Naive thymus-derived CD8-positive, alpha-beta T cell (primary cell): ENCODE data around the gene PRODH. TPM values are rescaled to one million over a fixed set of nuclear protein-coding genes. Genes with fewer than 3 reads are reported as not detected.

ENCODE experiments used
- ATAC-seq, 2 donors: fragments of 150-1000 bp; cut with Tn5 transposase in 1 of 2; sonication (Bioruptor Pico), chemical (Tn5 transposase) in 1 of 2; 1 replicate in 1 of 2; 2 replicates in 1 of 2; pipeline ENCODE4 v1.10.0; 2021; ENCODE audit warnings: mild to moderate bottlenecking in 2 of 2, moderate library complexity in 2 of 2
- POLR2A ChIA-PET: fragments of 350-600 bp; sonication (Branson Sonifier 250); formaldehyde crosslinking; loops from one replicate; lab custom pipeline; 2021; ENCODE audit warnings: antibody characterized with exemption; lab: Charles Lee
- DNase-seq, 10 donors: peaks; one replicate each; pipeline versions ENCODE4 v3.0.0 to v3.0.0-alpha.2; 2020 to 2022
- H3K27ac Mint-ChIP-seq, 10 donors: one replicate each; pipeline ENCODE4 v1.8.0; 2020 to 2022; ENCODE audit warnings: mild to moderate bottlenecking in 10 of 10, mixed read lengths in 10 of 10, moderate library complexity in 4 of 10, inconsistent platforms in 1 of 10
- H3K27me3 Mint-ChIP-seq, 5 donors: one replicate each; pipeline ENCODE4 v1.8.0; 2021 to 2022; ENCODE audit warnings: mixed read lengths in 5 of 5
- H3K36me3 Mint-ChIP-seq, 3 donors: one replicate each; pipeline ENCODE4 v1.8.0; 2020 to 2022; ENCODE audit warnings: mixed read lengths in 3 of 3, mild to moderate bottlenecking in 2 of 3, inconsistent platforms in 1 of 3
- H3K4me1 Mint-ChIP-seq, 4 donors: one replicate each; pipeline ENCODE4 v1.8.0; 2021 to 2022; ENCODE audit warnings: mixed read lengths in 4 of 4
- H3K4me3 Mint-ChIP-seq, 10 donors: one replicate each; pipeline ENCODE4 v1.8.0; 2020 to 2022; ENCODE audit warnings: mild to moderate bottlenecking in 10 of 10, mixed read lengths in 10 of 10, moderate library complexity in 6 of 10, inconsistent platforms in 1 of 10
- H3K9me3 Mint-ChIP-seq, 9 donors: one replicate each; pipeline ENCODE4 v1.8.0; 2020 to 2022; ENCODE audit warnings: mixed read lengths in 9 of 9, mild to moderate bottlenecking in 3 of 9, inconsistent platforms in 1 of 9, moderate library complexity in 1 of 9
- polyA plus RNA-seq, 3 donors: library from polyadenylated mRNA; unstranded; fragments of 300-500 nt; fragmentation: Illumina TruSeq; gene quantifications; one replicate each; pipeline ENCODE4 v1.2.3, GENCODE V29; 2021
- total RNA-seq, 8 experiments: library from RNA in 2 of 8; stranded (reverse) in 2 of 8; gene quantifications; one replicate each; pipeline ENCODE4 v1.2.3 and lab custom pipeline; 2021 to 2026

Gene PRODH, protein sequence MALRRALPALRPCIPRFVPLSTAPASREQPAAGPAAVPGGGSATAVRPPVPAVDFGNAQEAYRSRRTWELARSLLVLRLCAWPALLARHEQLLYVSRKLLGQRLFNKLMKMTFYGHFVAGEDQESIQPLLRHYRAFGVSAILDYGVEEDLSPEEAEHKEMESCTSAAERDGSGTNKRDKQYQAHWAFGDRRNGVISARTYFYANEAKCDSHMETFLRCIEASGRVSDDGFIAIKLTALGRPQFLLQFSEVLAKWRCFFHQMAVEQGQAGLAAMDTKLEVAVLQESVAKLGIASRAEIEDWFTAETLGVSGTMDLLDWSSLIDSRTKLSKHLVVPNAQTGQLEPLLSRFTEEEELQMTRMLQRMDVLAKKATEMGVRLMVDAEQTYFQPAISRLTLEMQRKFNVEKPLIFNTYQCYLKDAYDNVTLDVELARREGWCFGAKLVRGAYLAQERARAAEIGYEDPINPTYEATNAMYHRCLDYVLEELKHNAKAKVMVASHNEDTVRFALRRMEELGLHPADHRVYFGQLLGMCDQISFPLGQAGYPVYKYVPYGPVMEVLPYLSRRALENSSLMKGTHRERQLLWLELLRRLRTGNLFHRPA
- total RNA-seq (under 1 TPM; 0.49 to 0.74 TPM), polyA plus RNA-seq (under 1 TPM in 2 of 3 donors, not detected in 1; 0.04 to 0.10 TPM), total RNA-seq (lab: John Stamatoyannopoulos, UW) (0 reads per million in 6 experiments)

DNA sequence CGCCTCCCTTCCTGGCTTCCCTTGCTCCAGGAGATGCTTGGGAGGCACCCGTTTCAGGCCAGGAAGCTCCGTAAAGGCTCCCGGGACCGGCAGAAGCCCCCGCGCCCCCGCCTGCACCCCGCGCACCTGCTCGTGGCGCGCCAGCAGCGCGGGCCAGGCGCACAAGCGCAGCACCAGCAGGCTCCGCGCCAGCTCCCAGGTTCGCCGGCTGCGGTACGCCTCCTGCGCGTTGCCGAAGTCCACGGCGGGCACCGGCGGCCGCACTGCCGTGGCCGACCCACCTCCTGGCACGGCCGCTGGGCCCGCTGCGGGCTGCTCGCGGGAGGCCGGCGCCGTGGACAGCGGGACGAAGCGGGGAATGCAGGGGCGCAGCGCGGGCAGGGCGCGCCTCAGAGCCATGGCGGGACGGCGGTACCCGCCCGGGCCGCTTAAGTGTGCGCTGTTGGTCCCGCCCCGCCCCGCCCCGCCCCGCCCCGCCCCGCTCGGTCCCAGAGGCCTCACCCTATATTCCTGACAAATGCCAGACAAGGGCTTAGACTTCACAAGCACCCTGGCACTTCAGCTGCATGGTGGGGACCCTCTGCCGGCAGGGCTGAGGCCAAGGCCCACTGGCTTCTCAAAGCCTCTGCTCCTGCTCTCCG lies at the start of gene PRODH:
TSS of gene PRODH (minus strand) at position 405 of the 641 bp plus-strand sequence. CDS start at position 399, 6 bp downstream.
- Mint-ChIP-seq H3K4me3 (no peak within 1 kb of the TSS), H3K27ac (no peak within 1 kb of the TSS), H3K4me1 (no peaks in the 10 kb centered on the region), H3K36me3 (no peaks in the 10 kb centered on the region), H3K9me3 (no peaks in the 10 kb centered on the region), H3K27me3 (no peaks in the 10 kb centered on the region)
- DNase-seq (no peak), ATAC-seq (no peak)
- POLR2A ChIA-PET = no interaction called here

DNA sequence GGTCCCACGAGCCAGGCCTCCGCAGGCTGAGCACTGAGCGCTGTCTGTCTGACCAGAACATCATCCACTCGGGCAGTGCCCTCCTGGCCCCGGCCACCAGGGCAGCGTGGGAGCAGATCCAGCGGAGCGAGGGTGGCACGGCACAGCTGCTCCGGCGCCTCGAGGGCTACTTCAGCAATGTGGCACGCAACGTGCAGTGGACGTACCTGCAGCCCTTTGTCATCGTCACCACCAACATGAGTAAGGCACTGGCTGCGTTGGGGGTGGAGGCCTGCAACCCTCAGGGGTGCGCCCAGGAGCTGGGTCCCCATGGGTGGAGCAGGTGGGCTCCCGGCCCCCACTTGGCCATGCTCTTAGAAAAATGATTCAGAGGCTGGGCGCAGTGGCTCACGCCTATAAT lies 49.7 kb upstream of the PRODH start:
- POLR2A ChIA-PET = no interaction called here
- Mint-ChIP-seq H3K9me3 (peaks cover 0 to 8% (median 1%) of the 10 kb centered on the region in 9 donors), H3K27me3 (peaks cover 0 to 6% (median 2%) of the 10 kb centered on the region in 5 donors), H3K36me3 (no peaks in the 10 kb centered on the region), H3K27ac (no peak overlapping the region), H3K4me1 (no peaks in the 10 kb centered on the region), H3K4me3 (no peak overlapping the region)
- DNase-seq (no peak), ATAC-seq (no peak)

DNA sequence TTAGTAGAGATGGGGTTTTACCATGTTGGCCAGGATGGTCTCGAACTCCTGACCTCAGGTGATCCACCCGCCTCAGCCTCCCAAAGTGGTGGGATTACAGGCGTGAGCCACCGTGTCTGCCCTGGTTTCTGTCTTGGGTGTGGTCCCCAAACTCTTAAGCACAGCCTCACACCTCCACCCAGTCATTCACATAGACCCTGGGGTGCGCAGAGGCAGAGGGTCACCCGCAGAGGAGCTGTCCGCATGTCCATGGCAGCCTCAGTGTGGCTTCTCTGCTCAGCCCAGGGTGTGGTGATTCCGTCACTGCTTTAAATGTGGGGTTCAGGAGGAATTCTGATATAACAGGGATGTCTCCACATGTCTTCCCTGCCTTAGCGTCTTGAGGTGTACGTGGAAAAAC lies 48.5 kb upstream of the PRODH start:
- POLR2A ChIA-PET = interaction anchor here (0.7 kb wide), 1 partner anchor 103 kb away, joined by 5 read pairs; no protein-coding TSS in a partner anchor
- Mint-ChIP-seq H3K27me3 (peaks cover 0 to 3% (median 0%) of the 10 kb centered on the region in 5 donors), H3K4me1 (no peaks in the 10 kb centered on the region), H3K9me3 (peaks cover 0 to 18% (median 5%) of the 10 kb centered on the region in 9 donors), H3K4me3 (no peak overlapping the region), H3K36me3 (no peaks in the 10 kb centered on the region), H3K27ac (no peak overlapping the region)
- no peak for DNase-seq
- no peak for ATAC-seq

DNA sequence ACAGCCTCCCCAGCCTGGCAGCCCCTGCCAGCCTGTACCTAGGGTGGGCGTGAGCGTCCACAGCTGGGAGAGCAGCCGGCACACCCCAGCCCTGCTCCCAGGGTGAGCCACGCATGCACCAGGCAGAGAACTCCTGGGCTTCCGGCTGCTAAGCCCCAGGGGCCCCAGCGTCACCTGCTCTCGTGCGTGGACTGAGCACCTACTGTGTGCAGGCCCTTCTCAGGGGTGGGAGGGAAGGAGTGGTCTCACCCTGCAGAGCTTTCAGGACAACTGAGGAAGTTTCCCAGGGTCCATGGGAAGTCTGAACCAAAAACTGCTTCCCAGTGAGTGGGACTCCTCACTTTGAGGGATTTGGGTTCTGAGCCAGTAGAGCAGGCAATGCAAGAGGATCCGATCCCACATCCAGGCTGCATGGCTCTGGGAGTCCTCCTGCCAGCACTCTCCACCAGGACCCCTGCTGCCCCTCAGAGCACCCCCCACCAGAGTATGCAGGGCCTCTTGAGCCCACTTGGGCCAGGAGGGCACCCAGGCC lies 47.1 kb upstream of the PRODH start:
- no peak overlapping the region for H3K4me3 Mint-ChIP-seq
- no peaks in the 10 kb centered on the region for H3K4me1 Mint-ChIP-seq
- ATAC-seq (no peak), DNase-seq (no peak)
- POLR2A ChIA-PET = interaction anchor here (0.7 kb wide), 2 partner anchors 47 to 1764 kb away, joined by 4 read pairs; no protein-coding TSS in a partner anchor
- H3K27ac Mint-ChIP-seq = no peak overlapping the region
- H3K9me3 Mint-ChIP-seq = peaks cover 0 to 21% (median 6%) of the 10 kb centered on the region in 9 donors
- no peaks in the 10 kb centered on the region for H3K36me3 Mint-ChIP-seq
- H3K27me3 Mint-ChIP-seq = peaks cover 0 to 3% (median 0%) of the 10 kb centered on the region in 5 donors

DNA sequence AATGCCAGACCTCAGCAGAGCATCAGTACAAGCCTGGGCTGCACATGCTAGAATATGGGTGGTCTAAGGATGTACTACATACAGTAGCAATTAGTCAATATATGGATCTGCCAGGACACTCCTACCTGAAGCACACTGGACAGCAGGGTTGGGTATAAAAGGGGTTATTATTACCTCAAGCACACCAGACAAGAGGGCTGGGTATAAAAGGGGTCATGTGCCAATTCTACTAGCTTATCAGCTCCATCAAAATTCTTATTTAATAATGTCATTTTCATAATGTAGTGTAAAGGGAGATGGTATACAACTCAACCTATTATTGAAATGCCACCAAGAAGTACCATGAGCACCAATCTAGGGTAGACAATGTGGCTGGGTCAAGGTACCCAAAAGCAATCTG lies 44.7 kb upstream of the PRODH start:
- Mint-ChIP-seq H3K27me3 (peaks cover 0 to 3% (median 0%) of the 10 kb centered on the region in 5 donors), H3K27ac (no peak overlapping the region), H3K4me3 (no peak overlapping the region), H3K36me3 (no peaks in the 10 kb centered on the region), H3K4me1 (no peaks in the 10 kb centered on the region), H3K9me3 (peaks cover 0 to 21% (median 6%) of the 10 kb centered on the region in 9 donors)
- POLR2A ChIA-PET = no interaction called here
- no peak for DNase-seq
- no peak for ATAC-seq

DNA sequence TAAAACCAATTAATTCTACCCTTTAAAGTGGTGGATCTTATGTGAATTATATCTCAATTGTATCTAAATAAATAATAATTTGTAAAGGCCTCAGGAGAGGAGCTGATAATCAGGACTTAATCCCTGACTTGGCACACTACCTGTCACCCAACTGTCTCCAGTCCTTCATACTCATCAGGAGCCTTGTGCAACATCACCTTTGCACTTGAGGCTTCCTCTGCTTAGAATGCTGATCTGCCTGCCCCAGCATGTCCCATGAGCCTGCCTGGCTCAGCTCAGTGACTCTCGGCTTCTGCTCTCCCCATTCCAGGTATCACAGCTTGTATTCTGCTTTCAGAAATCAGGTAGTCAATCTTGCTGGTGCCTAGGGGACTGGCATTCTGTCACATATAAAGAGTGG lies 43.9 kb upstream of the PRODH start:
- Mint-ChIP-seq H3K4me3 (no peak overlapping the region), H3K27me3 (peaks cover 0 to 3% (median 0%) of the 10 kb centered on the region in 5 donors), H3K4me1 (no peaks in the 10 kb centered on the region), H3K36me3 (no peaks in the 10 kb centered on the region), H3K9me3 (peaks cover 0 to 21% (median 6%) of the 10 kb centered on the region in 9 donors), H3K27ac (no peak overlapping the region)
- DNase-seq (no peak), ATAC-seq (no peak)
- POLR2A ChIA-PET = no interaction called here

DNA sequence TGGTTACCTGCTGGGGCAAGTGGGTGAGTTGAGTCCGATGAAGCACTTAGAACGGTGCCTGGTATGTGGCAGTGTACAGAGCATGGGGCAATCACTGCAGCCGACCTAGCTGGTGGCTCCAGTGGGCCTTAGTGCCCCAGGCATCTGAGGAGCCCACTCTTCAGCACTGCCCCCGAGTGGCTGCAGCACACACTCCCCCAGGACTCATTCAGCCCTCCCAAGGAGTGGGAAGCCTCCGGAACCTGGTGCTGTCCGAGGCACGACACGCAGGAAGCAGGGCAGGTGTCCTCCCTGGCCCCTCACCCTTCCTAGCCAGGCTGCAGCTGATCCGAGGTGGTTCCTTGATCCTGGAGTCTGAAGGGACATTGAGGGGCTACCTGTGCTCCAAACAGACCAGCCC lies 42.4 kb upstream of the PRODH start:
- H3K4me3 Mint-ChIP-seq = no peak overlapping the region
- POLR2A ChIA-PET = no interaction called here
- no peaks in the 10 kb centered on the region for H3K36me3 Mint-ChIP-seq
- H3K9me3 Mint-ChIP-seq = peaks cover 0 to 21% (median 6%) of the 10 kb centered on the region in 9 donors
- no peak overlapping the region for H3K27ac Mint-ChIP-seq
- H3K4me1 Mint-ChIP-seq = no peaks in the 10 kb centered on the region
- DNase-seq (no peak), ATAC-seq (no peak)
- H3K27me3 Mint-ChIP-seq = peaks cover 1 to 10% (median 4%) of the 10 kb centered on the region in 5 donors

DNA sequence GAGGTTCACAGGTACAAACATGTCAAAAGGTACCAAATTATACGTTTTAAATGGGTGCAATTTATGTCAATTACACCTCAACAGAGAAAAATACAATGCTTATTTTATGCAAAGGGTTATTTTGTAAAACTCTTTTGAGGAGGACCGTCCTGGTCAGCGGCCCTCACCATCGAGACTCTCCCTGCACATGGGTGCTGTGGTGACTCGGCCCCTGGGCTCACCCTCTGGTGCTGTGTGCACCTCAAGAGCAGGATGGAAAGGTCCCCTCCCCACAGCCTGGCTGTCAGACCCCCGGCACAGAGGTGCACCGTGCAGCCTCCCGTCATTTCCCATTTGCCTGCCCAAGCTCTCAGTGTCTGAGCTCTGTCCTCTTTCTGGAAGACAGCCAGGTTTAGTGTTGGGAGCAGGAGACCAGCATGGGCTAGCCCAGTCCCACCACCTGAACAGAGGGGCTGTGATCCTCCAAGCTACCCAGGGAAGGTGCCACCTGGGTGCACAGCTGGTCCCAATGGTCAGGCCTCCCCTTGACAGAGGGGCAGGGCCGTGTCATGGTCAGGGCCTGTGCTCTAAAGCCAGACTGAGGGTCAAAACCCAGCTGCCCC lies 41.8 kb upstream of the PRODH start:
- DNase-seq (no peak), ATAC-seq (no peak)
- POLR2A ChIA-PET = no interaction called here
- Mint-ChIP-seq H3K4me1 (no peaks in the 10 kb centered on the region), H3K4me3 (no peak overlapping the region), H3K27me3 (peaks cover 1 to 10% (median 4%) of the 10 kb centered on the region in 5 donors), H3K9me3 (peaks cover 0 to 21% (median 6%) of the 10 kb centered on the region in 9 donors), H3K27ac (no peak overlapping the region), H3K36me3 (no peaks in the 10 kb centered on the region)

DNA sequence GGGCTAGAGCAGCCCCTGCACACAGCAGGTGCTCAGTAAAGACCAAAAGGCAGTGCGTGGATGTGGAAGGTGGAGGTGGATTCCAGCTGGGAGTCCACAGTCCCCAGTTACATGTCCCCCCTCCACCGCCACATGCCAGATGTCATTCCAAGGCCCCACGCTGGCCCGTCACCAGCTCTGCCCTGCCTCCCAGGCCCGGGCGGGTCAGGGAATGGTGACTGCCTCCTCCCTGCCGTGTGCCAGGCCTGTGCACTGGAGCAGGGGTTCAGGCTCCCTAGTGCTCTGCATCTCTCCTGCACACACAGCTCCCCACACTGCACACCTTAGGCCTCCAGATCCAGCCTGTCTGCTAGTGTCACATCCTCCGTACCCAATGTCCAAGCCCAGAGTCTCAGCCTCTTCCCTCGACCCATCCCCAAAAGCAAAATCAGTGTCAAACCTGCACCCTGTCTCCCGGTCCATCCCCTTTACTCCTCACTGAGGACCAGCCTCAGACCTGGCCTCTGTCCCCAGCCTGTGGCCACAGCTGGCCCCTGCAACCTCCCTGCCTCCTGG lies 40.2 kb upstream of the PRODH start:
- Mint-ChIP-seq H3K36me3 (no peaks in the 10 kb centered on the region), H3K4me3 (no peak overlapping the region), H3K4me1 (no peaks in the 10 kb centered on the region), H3K27me3 (peaks cover 1 to 16% (median 10%) of the 10 kb centered on the region in 5 donors), H3K27ac (no peak overlapping the region), H3K9me3 (peaks cover 0 to 18% (median 6%) of the 10 kb centered on the region in 9 donors)
- ATAC-seq (no peak), DNase-seq (no peak)
- POLR2A ChIA-PET = no interaction called here

DNA sequence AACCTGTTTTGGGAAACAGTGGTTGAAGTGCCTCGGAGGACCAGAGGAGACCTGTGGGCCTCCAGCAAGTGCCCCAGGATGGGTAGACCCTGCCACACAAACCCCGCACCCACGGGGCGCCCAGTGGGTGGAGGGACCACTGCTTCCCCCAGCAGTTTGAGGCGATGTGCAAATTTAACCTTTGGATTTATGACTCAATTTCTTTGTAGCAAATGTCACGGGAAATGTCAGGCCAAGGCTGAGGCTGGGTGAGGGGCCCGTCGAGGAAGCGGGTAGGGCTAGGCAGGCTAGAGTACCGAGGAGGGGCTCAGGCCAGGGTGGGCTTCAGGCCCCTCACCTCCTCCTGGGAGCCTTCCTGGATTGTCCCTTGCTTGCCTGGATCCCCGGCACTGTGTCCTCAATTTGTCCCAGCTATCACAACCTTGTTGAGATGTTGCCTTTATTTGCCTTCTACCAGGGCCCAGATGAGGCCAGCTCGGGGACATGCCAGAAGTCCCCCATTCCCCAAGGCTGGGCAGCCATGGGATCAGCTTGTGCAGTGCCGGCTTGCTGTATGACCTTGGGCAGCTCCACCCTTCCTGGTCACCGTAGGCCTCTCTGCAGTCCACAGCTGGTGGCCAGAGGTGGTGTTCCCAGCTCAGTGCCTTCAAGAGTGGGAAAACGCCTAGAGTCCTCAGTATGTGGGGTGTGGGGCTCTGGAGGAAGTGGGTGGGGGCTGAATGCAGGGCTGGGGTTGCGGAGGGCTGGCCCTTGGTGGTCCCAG lies 39.5 kb upstream of the PRODH start:
- ATAC-seq = no peak
- H3K4me1 Mint-ChIP-seq = no peaks in the 10 kb centered on the region
- no peak overlapping the region for H3K4me3 Mint-ChIP-seq
- POLR2A ChIA-PET = no interaction called here
- peaks cover 0 to 12% (median 4%) of the 10 kb centered on the region in 9 donors for H3K9me3 Mint-ChIP-seq
- H3K36me3 Mint-ChIP-seq = no peaks in the 10 kb centered on the region
- no peak overlapping the region for H3K27ac Mint-ChIP-seq
- peaks cover 1 to 16% (median 10%) of the 10 kb centered on the region in 5 donors for H3K27me3 Mint-ChIP-seq
- no peak for DNase-seq

DNA sequence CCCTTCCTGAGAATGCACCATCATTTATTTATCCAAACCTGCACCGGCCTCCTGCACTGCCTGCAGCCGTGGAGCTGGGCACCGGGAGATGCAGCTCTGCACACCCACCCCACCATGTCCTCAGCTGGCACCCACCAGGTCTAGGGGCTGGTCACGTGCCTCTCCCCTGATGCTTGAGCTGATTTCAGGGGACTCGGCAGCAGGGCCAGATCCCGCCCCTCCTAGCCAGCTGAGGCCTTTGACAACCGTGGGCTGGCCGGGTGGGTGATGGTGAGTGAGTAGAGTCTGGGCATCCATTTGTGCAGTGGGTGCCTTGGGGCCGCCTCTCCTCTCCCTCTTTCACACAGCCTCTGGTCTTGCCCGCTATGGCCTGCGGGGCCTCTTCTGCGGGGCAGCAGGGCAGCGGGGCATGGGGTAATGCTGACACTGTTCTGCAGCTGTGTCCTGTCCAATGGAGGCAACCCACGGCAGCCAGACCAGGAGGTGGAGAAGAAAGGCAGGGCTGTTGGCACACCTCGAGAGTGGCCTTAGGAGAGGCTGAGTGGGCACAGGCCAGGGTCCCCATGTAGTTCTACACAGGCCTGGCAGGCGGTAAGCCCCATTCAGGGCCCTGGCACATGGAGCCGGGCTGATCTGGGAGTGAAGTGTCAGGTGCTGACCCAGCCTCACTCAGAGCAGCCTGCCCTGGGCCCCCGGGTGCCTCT lies 38.5 kb upstream of the PRODH start:
- ATAC-seq = no peak
- Mint-ChIP-seq H3K4me3 (no peak overlapping the region), H3K4me1 (peaks cover 0 to 2% (median under 1%) of the 10 kb centered on the region in 4 donors), H3K9me3 (peaks cover 0 to 5% (median 2%) of the 10 kb centered on the region in 9 donors), H3K27ac (no peak overlapping the region), H3K27me3 (peaks cover 1 to 18% (median 11%) of the 10 kb centered on the region in 5 donors), H3K36me3 (no peaks in the 10 kb centered on the region)
- DNase-seq = no peak
- POLR2A ChIA-PET = no interaction called here
